NCI-H1417 (cell line): ENCODE measurements around the gene OR4D10.
"Not testable (repeated sequence)": the region's sequence is repeated elsewhere in the genome, so short reads cannot be mapped to it uniquely, and the experiment has no call there.

Experiments
- DNase-seq, 3 experiments: peaks; one replicate each; lab custom pipeline; 2025; lab: John Stamatoyannopoulos, UW

OR4D10 gene

DNA sequence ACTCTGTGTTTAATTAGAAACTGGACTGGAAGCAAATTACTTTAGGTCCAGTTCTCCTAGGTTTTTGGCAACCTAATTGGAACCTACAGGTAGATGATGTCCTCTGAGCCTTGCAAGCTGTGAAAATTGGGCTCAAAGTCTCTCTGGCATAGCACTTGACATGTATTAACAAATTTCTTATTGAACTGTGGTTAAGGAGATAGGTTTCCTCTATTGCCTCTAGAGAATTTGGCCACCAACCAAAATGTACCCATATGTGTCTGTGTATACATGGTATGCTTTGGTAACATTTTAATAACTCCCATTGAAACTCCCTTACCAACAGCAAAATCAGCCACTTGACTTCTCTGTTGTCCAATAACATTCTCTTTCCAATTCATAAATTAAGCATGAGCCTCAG lies at the start of gene OR4D10:
Gene OR4D10 (plus strand): TSS at position 301 of the 400 bp plus-strand sequence. CDS start 4,115 bp downstream, outside the sequence.
- DNase-seq = no peak

DNA sequence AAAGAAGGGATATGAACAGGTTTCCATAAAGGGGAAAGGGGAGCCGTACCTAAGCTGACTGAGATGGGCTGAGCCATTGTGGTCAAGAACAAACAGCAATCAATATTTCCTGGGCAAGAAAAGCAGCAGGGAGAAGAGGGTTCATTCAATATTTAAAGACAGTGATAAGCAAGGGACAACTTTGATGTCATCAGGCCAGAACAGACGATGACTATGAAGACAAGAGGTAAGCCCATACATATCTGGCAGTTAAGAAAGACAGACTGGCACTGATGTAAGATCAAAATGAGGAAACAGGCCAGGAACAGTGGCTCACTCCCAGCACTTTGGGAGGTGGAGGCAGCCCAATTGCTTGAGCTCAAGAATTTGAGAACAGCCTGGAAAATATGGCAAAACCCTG lies 49.3 kb upstream of the OR4D10 start:
- no peak for DNase-seq

DNA sequence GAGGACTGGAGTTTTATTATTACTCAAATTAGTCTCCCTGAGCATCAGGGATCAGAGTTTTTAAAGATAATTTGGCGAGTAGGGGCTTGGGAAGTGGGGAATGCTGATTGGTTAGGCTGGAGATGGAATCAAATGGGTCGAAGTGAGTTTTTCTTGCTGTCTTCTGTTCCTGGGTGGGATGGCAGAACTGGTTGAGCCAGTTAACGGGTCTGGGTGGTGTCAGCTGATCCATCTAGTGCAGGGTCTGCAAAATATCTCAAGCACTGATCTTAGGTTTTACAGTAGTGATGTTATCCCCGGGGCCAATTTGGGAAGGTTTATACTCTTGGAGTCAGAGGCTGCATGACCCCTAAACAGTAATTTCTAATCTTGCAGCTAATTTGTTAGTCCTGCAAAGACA lies 48.0 kb upstream of the OR4D10 start:
- DNase-seq = no peak

- DNase-seq = peak in 2 of 3 experiments; percentile 14 to 58
Measured at GRCh38 chr11:59426361-59427067, 46.6 kb upstream of the OR4D10 start, which contains the start of gene OR5A2. TSS of gene OR5A2 (minus strand) at chr11:59426413. CDS start at chr11:59422953, 3,460 bp downstream.

DNA sequence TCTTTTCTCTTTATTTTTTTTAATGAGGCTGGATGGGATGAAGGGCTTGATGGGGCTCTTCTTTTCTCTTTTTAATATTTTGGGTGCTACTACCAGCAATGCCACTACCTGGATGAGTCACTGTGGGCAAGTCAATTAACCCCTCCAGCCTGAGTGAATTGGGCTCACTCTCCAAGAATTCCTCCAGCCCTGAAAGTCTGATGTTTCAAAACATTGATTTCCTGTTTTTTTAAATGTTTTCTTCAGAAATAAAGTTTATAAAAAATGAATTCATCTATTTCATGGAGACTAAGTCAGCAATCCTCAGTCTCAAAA lies 46.1 kb upstream of the OR4D10 start:
- DNase-seq = no peak

- DNase-seq = peak; percentile 15 to 64 (median 23)
Measured at GRCh38 chr11:59429924-59430516, 43.1 kb upstream of the OR4D10 start.

GRCh38 chr11:59436169-59436568 lies 36.9 kb upstream of the OR4D10 start, which contains the start of gene OR5A1:
TSS of gene OR5A1 (plus strand) at chr11:59436469. CDS start at chr11:59443169, 6,700 bp downstream.
- no peak for DNase-seq

- DNase-seq = no peak
Measured at GRCh38 chr11:59437770-59438169, 35.3 kb upstream of the OR4D10 start.

DNA sequence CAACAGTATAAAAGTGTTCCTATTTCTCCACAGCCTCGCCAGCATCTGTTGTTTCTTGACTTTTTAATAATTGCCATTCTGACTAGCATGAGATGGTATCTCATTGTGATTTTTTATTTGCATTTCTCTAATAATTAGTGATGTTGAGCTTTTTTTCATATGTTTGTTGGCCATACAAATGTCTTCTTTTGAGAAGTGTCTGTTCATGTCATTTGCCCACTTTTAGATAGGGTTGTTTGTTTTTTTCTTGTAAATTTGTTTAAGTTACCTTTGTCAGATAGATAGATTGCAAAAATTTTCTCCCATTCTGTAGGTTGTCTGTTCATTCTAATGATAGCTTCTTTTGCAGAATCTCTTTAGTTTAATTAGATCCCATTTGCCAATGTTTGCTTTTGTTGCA lies 27.5 kb upstream of the OR4D10 start:
- not testable (repeated sequence) for DNase-seq

DNA sequence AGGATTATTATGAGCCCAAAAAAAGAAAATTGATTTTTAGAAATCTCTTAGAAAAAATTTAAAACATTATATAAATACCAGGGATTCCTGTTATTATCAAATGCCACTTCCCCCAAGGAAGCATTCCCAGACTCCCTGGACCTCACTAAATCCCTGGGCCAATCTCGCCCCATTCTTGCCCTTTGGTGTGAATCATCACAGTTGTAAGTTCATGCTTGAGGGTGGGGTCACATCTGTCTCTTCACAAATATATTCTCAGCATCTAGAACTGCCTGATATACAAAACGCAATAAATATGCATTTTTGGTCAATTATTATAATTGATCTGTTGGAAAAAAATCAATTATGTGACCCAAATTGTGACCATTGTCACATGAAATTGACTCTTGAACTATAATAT lies 24.6 kb upstream of the OR4D10 start:
- DNase-seq = no peak

DNA sequence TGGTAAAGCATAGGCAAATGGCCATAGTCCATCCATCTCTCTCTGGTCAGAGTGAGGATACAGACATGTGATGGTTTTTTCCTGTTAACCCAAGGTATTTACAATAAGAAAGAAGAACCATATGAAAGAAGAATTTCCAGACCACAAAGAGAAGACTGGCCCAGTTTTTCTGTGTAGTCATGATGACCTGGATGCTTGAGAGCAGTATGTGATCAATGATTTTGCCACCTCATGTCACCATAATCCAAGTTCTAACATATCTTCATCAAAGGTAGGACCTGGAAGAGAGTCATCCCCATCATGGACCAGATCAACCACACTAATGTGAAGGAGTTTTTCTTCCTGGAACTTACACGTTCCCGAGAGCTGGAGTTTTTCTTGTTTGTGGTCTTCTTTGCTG lies 16.5 kb upstream of the OR4D10 start, which contains the start of gene OR4D6:
Gene OR4D6 (plus strand): TSS at position 301 of the 400 bp plus-strand sequence. CDS start 0 bp downstream, at position 301.
- DNase-seq = no peak

GRCh38 chr11:59459916-59460315 lies 13.2 kb upstream of the OR4D10 start:
- DNase-seq = no peak

DNA sequence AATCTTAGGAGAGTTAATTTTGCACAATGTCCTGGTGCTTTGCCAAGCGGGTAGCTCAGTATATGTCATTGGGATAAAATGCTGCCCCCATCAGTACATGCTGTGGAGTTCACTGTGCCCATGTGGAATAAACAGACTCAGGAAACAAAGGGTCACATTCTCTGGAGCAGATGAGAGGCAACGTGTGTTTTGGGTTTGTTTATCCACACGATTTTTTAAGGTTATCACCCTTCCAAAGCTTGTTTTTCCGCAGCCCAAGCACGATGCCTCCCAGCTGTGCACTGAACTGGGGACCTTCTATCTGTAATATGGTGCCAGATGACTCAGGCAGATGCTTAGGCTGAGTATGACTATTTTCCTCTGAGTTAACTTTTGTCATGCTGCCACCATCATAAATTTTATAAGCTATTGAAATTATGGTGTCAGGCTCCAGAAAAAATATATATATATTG lies 9.9 kb upstream of the OR4D10 start:
- DNase-seq = no peak

GRCh38 chr11:59475176-59475575 lies 2.1 kb downstream of the OR4D10 start:
- DNase-seq = no peak

GRCh38 chr11:59479906-59480305 lies 6.8 kb downstream of the OR4D10 start:
- no peak for DNase-seq

GRCh38 chr11:59480359-59480758 lies 7.2 kb downstream of the OR4D10 start:
- no peak for DNase-seq

GRCh38 chr11:59501931-59502330 lies 28.8 kb downstream of the OR4D10 start:
- no peak for DNase-seq

- DNase-seq = no peak
Measured at GRCh38 chr11:59503276-59503675, 30.2 kb downstream of the OR4D10 start, which contains the start of gene OR4D11. TSS of gene OR4D11 (plus strand) at chr11:59503576. CDS start at chr11:59503576, 0 bp downstream.

DNA sequence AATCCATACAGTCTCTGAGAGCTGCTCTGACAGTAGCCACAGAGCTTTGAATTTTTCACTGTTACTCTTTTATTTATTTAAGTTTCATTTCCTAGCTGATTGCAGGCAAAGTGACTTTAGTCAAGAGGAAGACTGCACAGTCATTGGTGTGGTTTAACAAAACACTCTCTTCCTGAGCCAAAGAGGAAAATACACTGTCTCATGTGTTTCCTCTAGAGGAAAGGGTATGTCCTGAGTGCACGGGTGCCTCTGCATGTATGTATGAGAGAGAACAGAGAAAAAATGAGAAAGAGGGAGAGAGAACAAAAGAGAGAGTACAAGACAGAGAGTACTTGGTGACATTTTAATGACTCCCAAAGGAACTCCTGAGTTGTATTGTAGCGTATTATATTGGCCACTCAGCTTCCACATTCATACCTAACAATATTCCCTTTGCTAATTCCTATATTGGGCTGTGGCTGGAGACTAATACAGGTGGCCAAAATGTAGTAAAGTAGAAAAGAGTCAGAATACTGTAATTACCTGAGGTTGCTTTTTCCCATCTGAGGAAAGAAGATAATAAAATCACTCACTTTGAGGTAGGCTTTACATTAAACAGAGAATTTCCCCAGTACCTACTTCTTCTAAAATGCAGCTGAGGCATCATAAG lies 38.0 kb downstream of the OR4D10 start, which contains the start of gene OR4D9:
Gene OR4D9 (plus strand): TSS at position 599 of the 649 bp plus-strand sequence. CDS start 3,374 bp downstream, outside the sequence.
- DNase-seq = no peak

DNA sequence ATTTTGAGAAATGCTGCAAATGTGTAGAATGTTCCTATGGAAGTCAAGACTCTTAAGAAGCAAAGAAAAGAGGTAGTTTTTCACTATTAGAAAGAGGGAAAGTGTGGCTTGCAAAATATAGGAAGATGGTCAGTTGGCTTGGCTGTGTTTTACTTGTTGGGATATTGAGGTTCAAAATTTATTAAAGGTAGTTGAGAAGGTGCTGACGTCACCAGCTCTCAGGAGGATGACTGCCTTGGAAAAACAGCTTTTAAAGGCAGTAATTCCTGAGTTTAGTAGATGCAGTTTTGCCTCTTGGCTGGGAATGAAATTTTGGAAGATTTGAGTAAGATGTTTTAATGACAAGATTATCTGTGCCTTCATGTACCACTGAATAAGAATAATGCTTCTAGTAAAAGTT lies 38.6 kb downstream of the OR4D10 start:
- DNase-seq = no peak

- not testable (repeated sequence) for DNase-seq
Measured at GRCh38 chr11:59520139-59520538, 47.0 kb downstream of the OR4D10 start.

DNA sequence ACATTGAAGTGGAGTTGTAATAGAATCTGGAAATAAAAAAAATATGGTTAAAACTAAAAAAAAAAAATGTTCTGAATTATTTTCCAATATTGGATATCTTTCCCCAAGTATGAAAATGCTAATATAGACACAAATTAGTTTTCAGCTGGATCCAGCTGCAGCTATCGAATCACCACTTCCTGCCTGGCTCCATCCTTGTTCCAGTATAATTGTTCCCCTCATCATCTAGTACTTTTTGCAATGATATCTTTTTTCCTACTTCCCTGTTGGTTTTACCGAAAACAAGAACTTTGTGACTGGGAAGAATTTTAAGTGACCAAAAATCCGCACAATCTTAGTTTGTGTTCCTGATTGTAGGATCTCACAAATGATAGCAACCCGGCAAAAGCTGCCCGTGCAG lies 47.6 kb downstream of the OR4D10 start:
- no peak for DNase-seq

GRCh38 chr11:59523541-59523940 lies 50.4 kb downstream of the OR4D10 start:
- peak in 1 of 3 experiments; percentile 31 for DNase-seq
